SK-N-SH treated with all-trans-retinoic acid at 6 μM for 48 hours (cell line): ENCODE data around the gene MON2.

Experiments used
- ATAC-seq: fragments of 200-7000 bp; cut with Tn5 transposase; 3 replicates; pipeline ENCODE4 v1.9.1; 2020; ENCODE audit warnings: mild to moderate bottlenecking, moderate library complexity
- ARNTL ChIP-seq: fragments of 450-650 bp; formaldehyde crosslinking; IDR thresholded peaks from 2 replicates; pipeline ENCODE4 v1.5.0; 2020; ENCODE audit warnings: low read depth, mild to moderate bottlenecking, moderate library complexity, borderline replicate concordance
- CREB5 ChIP-seq: fragments of 250-450 bp; sonication (Bioruptor Pico); IDR thresholded peaks from 2 replicates; pipeline ENCODE4 v1.5.1; 2020; ENCODE audit warnings: low read depth, mild to moderate bottlenecking, moderate library complexity
- CSDC2 ChIP-seq: fragments of 250-450 bp; sonication (Bioruptor Pico); IDR thresholded peaks from 2 replicates; pipeline ENCODE4 v1.5.0; 2020; ENCODE audit warnings: mild to moderate bottlenecking, moderate library complexity
- CSRNP3 ChIP-seq: fragments of 250-450 bp; sonication (Bioruptor Pico); IDR thresholded peaks from 2 replicates; pipeline ENCODE4 v1.5.1; 2021; ENCODE audit warnings: mild to moderate bottlenecking, moderate library complexity
- ESRRG ChIP-seq: fragments of 250-450 bp; sonication (Bioruptor Pico); IDR thresholded peaks from 2 replicates; pipeline ENCODE4 v1.6.1; 2021; ENCODE audit warnings: mild to moderate bottlenecking
- OSR1 ChIP-seq: fragments of 250-450 bp; sonication (Bioruptor Pico); IDR thresholded peaks from 2 replicates; pipeline ENCODE4 v1.8.0; 2022; ENCODE audit warnings: moderate library complexity, mild to moderate bottlenecking, inconsistent platforms
- PATZ1 ChIP-seq: fragments of 250-450 bp; sonication (Bioruptor Pico); IDR thresholded peaks from 2 replicates; pipeline ENCODE4 v1.8.0; 2020; ENCODE audit warnings: mild to moderate bottlenecking, moderate library complexity, borderline replicate concordance
- POU6F1 ChIP-seq: fragments of 250-450 bp; sonication (Bioruptor Pico); IDR thresholded peaks from 2 replicates; pipeline ENCODE4 v1.8.0; 2021; ENCODE audit warnings: low read depth, mild to moderate bottlenecking, moderate library complexity, borderline replicate concordance
- PPARA ChIP-seq: fragments of 250-450 bp; sonication (Bioruptor Pico); IDR thresholded peaks from 2 replicates; pipeline ENCODE4 v1.5.0; 2020; ENCODE audit warnings: mild to moderate bottlenecking, borderline replicate concordance
- RARB ChIP-seq: fragments of 250-450 bp; sonication (Bioruptor Pico); IDR thresholded peaks from 2 replicates; pipeline ENCODE4 v1.8.0; 2021; ENCODE audit warnings: mild to moderate bottlenecking, moderate library complexity
- SNAI2 ChIP-seq: fragments of 250-450 bp; sonication (Bioruptor Pico); IDR thresholded peaks from 2 replicates; pipeline ENCODE4 v1.5.0; 2020; ENCODE audit warnings: mild to moderate bottlenecking, moderate library complexity
- TCF4 ChIP-seq: fragments of 250-450 bp; sonication (Bioruptor Pico); IDR thresholded peaks from 2 replicates; pipeline ENCODE4 v1.8.0; 2021; ENCODE audit warnings: mild to moderate bottlenecking, moderate library complexity, borderline replicate concordance
- TOX ChIP-seq: fragments of 250-450 bp; sonication (Bioruptor Pico); IDR thresholded peaks from 2 replicates; pipeline ENCODE4 v1.8.0; 2021; ENCODE audit warnings: mild to moderate bottlenecking, moderate library complexity, borderline replicate concordance
- ZC3H10 ChIP-seq: fragments of 250-450 bp; sonication (Bioruptor Pico); IDR thresholded peaks from 2 replicates; pipeline ENCODE4 v1.5.1; 2021; ENCODE audit warnings: mild to moderate bottlenecking, moderate library complexity
- ZFP3 ChIP-seq: fragments of 250-450 bp; sonication (Bioruptor Pico); IDR thresholded peaks from 2 replicates; pipeline ENCODE4 v1.5.0; 2020; ENCODE audit warnings: mild to moderate bottlenecking, moderate library complexity
- ZFP30 ChIP-seq: fragments of 450-650 bp; formaldehyde crosslinking; IDR thresholded peaks from 2 replicates; pipeline ENCODE4 v1.5.0; 2022; ENCODE audit warnings: mild to moderate bottlenecking, moderate library complexity
- ZNF565 ChIP-seq: fragments of 450-650 bp; formaldehyde crosslinking; conservative IDR thresholded peaks from 2 replicates; pipeline ENCODE4 v1.5.0; 2020; ENCODE audit warnings: low read depth, mild to moderate bottlenecking, moderate library complexity
- ZNF70 ChIP-seq: fragments of 450-650 bp; formaldehyde crosslinking; IDR thresholded peaks from 2 replicates; pipeline ENCODE4 v1.5.0; 2020; ENCODE audit warnings: mild to moderate bottlenecking, moderate library complexity
- ZNF8 ChIP-seq: fragments of 450-650 bp; formaldehyde crosslinking; IDR thresholded peaks from 2 replicates; pipeline ENCODE4 v1.5.0; 2020; ENCODE audit warnings: mild to moderate bottlenecking, moderate library complexity
- TF ChIP-seq, protein P1 (sequence below): fragments of 250-450 bp; sonication (Bioruptor Pico); IDR thresholded peaks from 2 replicates; pipeline ENCODE4 v1.5.0; 2020; ENCODE audit warnings: mild to moderate bottlenecking, moderate library complexity

MON2 gene

GRCh38 chr12:62438098-62438692 lies 28.4 kb upstream of the MON2 start:
- TF ChIP-seq CSDC2 (CRISPR knock-in tag) (no peak), SNAI2 (CRISPR knock-in tag) (no peak), ZNF8 (CRISPR knock-in tag) (no peak), ZC3H10 (no peak), OSR1 (CRISPR knock-in tag) (no peak), ZFP3 (no peak), TCF4 (CRISPR knock-in tag) (no peak), CREB5 (CRISPR knock-in tag) (no peak), ZNF565 (no peak), ZNF70 (no peak), ARNTL (CRISPR knock-in tag) (no peak), TOX (no peak)
- TF ChIP-seq, protein P1, sequence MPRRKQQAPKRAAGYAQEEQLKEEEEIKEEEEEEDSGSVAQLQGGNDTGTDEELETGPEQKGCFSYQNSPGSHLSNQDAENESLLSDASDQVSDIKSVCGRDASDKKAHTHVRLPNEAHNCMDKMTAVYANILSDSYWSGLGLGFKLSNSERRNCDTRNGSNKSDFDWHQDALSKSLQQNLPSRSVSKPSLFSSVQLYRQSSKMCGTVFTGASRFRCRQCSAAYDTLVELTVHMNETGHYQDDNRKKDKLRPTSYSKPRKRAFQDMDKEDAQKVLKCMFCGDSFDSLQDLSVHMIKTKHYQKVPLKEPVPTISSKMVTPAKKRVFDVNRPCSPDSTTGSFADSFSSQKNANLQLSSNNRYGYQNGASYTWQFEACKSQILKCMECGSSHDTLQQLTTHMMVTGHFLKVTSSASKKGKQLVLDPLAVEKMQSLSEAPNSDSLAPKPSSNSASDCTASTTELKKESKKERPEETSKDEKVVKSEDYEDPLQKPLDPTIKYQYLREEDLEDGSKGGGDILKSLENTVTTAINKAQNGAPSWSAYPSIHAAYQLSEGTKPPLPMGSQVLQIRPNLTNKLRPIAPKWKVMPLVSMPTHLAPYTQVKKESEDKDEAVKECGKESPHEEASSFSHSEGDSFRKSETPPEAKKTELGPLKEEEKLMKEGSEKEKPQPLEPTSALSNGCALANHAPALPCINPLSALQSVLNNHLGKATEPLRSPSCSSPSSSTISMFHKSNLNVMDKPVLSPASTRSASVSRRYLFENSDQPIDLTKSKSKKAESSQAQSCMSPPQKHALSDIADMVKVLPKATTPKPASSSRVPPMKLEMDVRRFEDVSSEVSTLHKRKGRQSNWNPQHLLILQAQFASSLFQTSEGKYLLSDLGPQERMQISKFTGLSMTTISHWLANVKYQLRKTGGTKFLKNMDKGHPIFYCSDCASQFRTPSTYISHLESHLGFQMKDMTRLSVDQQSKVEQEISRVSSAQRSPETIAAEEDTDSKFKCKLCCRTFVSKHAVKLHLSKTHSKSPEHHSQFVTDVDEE (CRISPR knock-in tag): no peak
- ATAC-seq: peak; percentile 32

DNA sequence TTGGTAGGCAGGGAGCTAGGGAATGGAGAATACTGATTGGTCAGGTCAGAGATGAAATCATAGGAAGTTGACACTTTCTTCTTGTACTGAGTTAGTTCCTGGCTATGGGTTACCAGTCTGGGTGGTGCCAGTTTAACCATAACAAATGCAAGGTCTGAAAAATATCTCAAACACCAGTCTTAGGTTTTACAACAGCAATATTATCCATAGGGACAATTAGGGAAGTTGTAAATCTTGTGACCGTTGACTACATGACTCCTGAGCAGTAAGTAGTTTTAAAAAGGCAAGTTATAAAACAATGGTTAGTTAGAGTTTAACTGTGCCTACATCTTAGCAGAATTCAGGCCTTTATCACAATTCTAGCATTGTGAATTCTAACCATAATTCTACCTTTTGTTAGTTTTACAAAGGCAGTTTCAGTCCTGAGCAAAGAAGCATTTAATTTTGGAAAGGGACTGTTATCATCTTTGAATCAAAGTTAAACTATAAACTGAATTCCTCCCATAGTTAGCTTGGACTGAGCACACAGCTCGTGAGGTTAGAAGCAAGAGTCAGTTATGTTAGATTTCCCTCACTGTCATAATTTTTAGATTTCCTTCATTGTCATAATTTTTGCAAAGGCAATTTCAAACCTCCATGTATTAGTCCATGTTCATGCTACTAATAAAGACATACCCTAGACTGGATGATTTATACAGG lies 19.7 kb upstream of the MON2 start:
- no peak for TF ChIP-seq CSRNP3 (CRISPR knock-in tag)
- TF ChIP-seq POU6F1 (CRISPR knock-in tag): no peak
- TF ChIP-seq ESRRG (CRISPR knock-in tag): no peak
- no peak for TF ChIP-seq ZC3H10
- no peak for TF ChIP-seq SNAI2 (CRISPR knock-in tag)
- TF ChIP-seq TOX: no peak
- no peak for TF ChIP-seq ZNF565
- TF ChIP-seq PATZ1 (CRISPR knock-in tag): no peak
- TF ChIP-seq ZFP30 (CRISPR knock-in tag): no peak
- no peak for TF ChIP-seq CREB5 (CRISPR knock-in tag)
- no peak for TF ChIP-seq ARNTL (CRISPR knock-in tag)
- no peak for TF ChIP-seq OSR1 (CRISPR knock-in tag)
- TF ChIP-seq RARB: no peak
- no peak for TF ChIP-seq ZNF8 (CRISPR knock-in tag)
- no peak for TF ChIP-seq PPARA
- no peak for ATAC-seq
